A549 (cell line): ENCODE measurements around the gene UNCX. TPM values are rescaled to one million over a fixed set of nuclear protein-coding genes. Genes with fewer than 3 reads are reported as not detected.

ENCODE experiments used
- ATAC-seq, 2 experiments: fragments of 200-7000 bp in 1 of 2; fragments of >200 bp in 1 of 2; cut with Nextera tagmentation in 1 of 2; cut with Tn5 transposase in 1 of 2; 3 replicates each; pipeline versions ENCODE4 v1.8.0 to v1.9.1; 2018 to 2020; ENCODE audit warnings: mild to moderate bottlenecking in 1 of 2, moderate library complexity in 1 of 2
- CTCF ChIA-PET: fragments of 300-600 bp; sonication (Branson Sonifier 250); formaldehyde crosslinking; extraction: SDS; loops from one replicate; lab custom pipeline; 2021; ENCODE audit warnings: antibody characterized with exemption, inconsistent platforms; lab: Yijun Ruan, JAX
- POLR2A ChIA-PET: fragments of 350-600 bp; formaldehyde crosslinking; extraction: SDS; loops from one replicate; lab custom pipeline; 2021; ENCODE audit warnings: antibody characterized with exemption, inconsistent platforms; lab: Yijun Ruan, JAX
- DNase-seq, 2 experiments: peaks; one replicate each; pipeline versions ENCODE4 v3.0.0 to v3.0.0-alpha.2; 2011 to 2016; ENCODE audit warnings: low read depth in 1 of 2, low spot score in 1 of 2
- FAIRE-seq: peaks from 2 replicates; lab custom pipeline; 2011; peaks lifted over from hg19 to GRCh38; lab: Jason Lieb, UNC
- H3K27ac ChIP-seq, 2 experiments: fragments of >200 bp; sonication (Bioruptor Twin); formaldehyde crosslinking; 3 replicates each; pipeline ENCODE4 v1.5.1; 2016 to 2017
- H3K4me1 ChIP-seq: fragments of >200 bp; sonication (Bioruptor Twin); formaldehyde crosslinking; 3 replicates; pipeline ENCODE4 v1.6.1; 2016
- H3K4me2 ChIP-seq: fragments of >200 bp; sonication (Bioruptor Twin); formaldehyde crosslinking; 3 replicates; pipeline ENCODE4 v1.6.1; 2016
- H3K4me3 ChIP-seq: fragments of >200 bp; sonication (Bioruptor Twin); formaldehyde crosslinking; 3 replicates; pipeline ENCODE4 v1.5.1; 2016
- H3K9me3 ChIP-seq: fragments of >200 bp; sonication (Bioruptor Twin); formaldehyde crosslinking; 3 replicates; pipeline ENCODE4 v1.6.1; 2016
- CHD2 ChIP-seq: fragments of 150-350 bp; IDR thresholded peaks from 2 replicates; pipeline ENCODE4 v1.6.1; 2014; ENCODE audit warnings: low read length; ENCODE audit not compliant: partially characterized antibody
- E2F6 ChIP-seq: IDR thresholded peaks from 2 replicates; pipeline ENCODE4 v1.6.1; 2012; ENCODE audit warnings: low read depth, borderline replicate concordance
- HOXA7 ChIP-seq: fragments of 250-450 bp; sonication (Bioruptor Pico); IDR thresholded peaks from 2 replicates; pipeline ENCODE4 v1.5.0; 2020; ENCODE audit warnings: mild to moderate bottlenecking, moderate library complexity
- HOXB5 ChIP-seq: fragments of 250-450 bp; sonication (Bioruptor Pico); IDR thresholded peaks from 2 replicates; pipeline ENCODE4 v1.5.0; 2020; ENCODE audit warnings: mild to moderate bottlenecking, moderate library complexity
- MAFK ChIP-seq: fragments of 450-650 bp; IDR thresholded peaks from 2 replicates; pipeline ENCODE4 v1.6.1; 2014; ENCODE audit not compliant: partially characterized antibody
- MAX ChIP-seq: IDR thresholded peaks from 2 replicates; pipeline ENCODE4 v1.6.1; 2012
- MAZ ChIP-seq: fragments of 150-350 bp; IDR thresholded peaks from 2 replicates; pipeline ENCODE4 v1.6.1; 2014; ENCODE audit warnings: antibody characterized with exemption, low read depth, low read length, borderline replicate concordance
- RAD21 ChIP-seq, 2 experiments: fragments of >200 bp in 1 of 2; sonication (Bioruptor Twin) in 1 of 2; formaldehyde crosslinking in 1 of 2; IDR thresholded peaks in 1 of 2; conservative IDR thresholded peaks in 1 of 2; 2 replicates in 1 of 2; 3 replicates in 1 of 2; pipeline ENCODE4 v1.6.1; 2012 to 2018; ENCODE audit warnings: inconsistent platforms in 1 of 2
- RFX5 ChIP-seq: fragments of 450-650 bp; IDR thresholded peaks from 2 replicates; pipeline ENCODE4 v1.7.1; 2014; ENCODE audit warnings: antibody characterized with exemption, mild to moderate bottlenecking, moderate library complexity
- RNF2 ChIP-seq: fragments of 200-600 bp; sonication (generic); IDR thresholded peaks from 2 replicates; pipeline ENCODE4 v1.6.1; 2016; ENCODE audit warnings: low read depth, mild to moderate bottlenecking, antibody characterized with exemption, moderate library complexity, borderline replicate concordance
- USF2 ChIP-seq: fragments of 450-650 bp; IDR thresholded peaks from 2 replicates; pipeline ENCODE4 v1.6.1; 2014; ENCODE audit warnings: antibody characterized with exemption
- ZC3H11A ChIP-seq: fragments of 450-650 bp; IDR thresholded peaks from 2 replicates; pipeline ENCODE4 v1.6.1; 2014; ENCODE audit warnings: antibody characterized with exemption, mild to moderate bottlenecking
- ZSCAN20 ChIP-seq: fragments of 250-450 bp; sonication (Bioruptor Pico); IDR thresholded peaks from 2 replicates; pipeline ENCODE4 v1.8.0; 2022; ENCODE audit warnings: mild to moderate bottlenecking, moderate library complexity
- WGBS: methylation state at CpG from one replicate; pipeline ENCODE4 v1.1.6; 2017; ENCODE audit errors: missing lambda C conversion rate; 5-methylcytosine and 5-hydroxymethylcytosine counted together
- polyA plus RNA-seq, 4 experiments: library from polyadenylated mRNA; depleted of rRNA in 3 of 4; stranded (reverse); fragments of >200 nt; fragmentation: RNase III in 1 of 4; extraction: RNeasy Plus Mini Kit Qiagen cat#74134 plus additional on column Dnase treatment in 1 of 4; gene quantifications; 2 replicates in 3 of 4; 3 replicates in 1 of 4; pipeline ENCODE4 v1.2.3, GENCODE V29; 2011 to 2017

Gene UNCX
- polyA plus RNA-seq, 2 of the 4 experiments (the other 2 are of a cell fraction), result not detected

- ChIA-PET CTCF (interaction anchor here (0.5 to 10.2 kb wide), 7 partner anchors 15 to 251 kb away, joined by 3 to 218 read pairs (median 8); no protein-coding TSS in a partner anchor), POLR2A (no interaction called here)
- H3K4me3 ChIP-seq, result no peak overlapping the region
- TF ChIP-seq MAZ (no peak), RAD21 (conservative IDR thresholded peaks at IDR 0.05 in 1 of 2, IDR thresholded peaks at IDR 0.05 in 1 of 2) (peak in 1 of 2 experiments; percentile 40; a peak in 2 of 5 replicates)
- DNase-seq, result peak in 1 of 2 experiments; percentile 38
- peak in 1 of 2 experiments; percentile 50; a peak in 3 of 6 replicates for ATAC-seq
- FAIRE-seq, result no peak
- H3K4me2 ChIP-seq, result no peak overlapping the region
- 0 out of 3 replicates have a peak, but pooled peaks cover 3% of the 10 kb centered on the region for H3K4me1 ChIP-seq
- WGBS, result 84% methylated on average over 15 of the region's 23 CpGs
- no peaks in the 10 kb centered on the region for H3K9me3 ChIP-seq
- no peak overlapping the region for H3K27ac ChIP-seq
Observed at GRCh38 chr7:1223196-1223981, 9.3 kb upstream of the UNCX start.

- TF ChIP-seq E2F6 (no peak), ZSCAN20 (CRISPR knock-in tag) (no peak), RFX5 (no peak), MAFK (no peak), USF2 (no peak), HOXB5 (CRISPR knock-in tag) (no peak), HOXA7 (CRISPR knock-in tag) (no peak), RNF2 (no peak)
- no peak overlapping the region for H3K27ac ChIP-seq
- POLR2A ChIA-PET, result no interaction called here
- no peak for DNase-seq
- no peak overlapping the region for H3K4me3 ChIP-seq
- H3K4me1 ChIP-seq, result 0 out of 3 replicates have a peak, but pooled peaks cover 3% of the 10 kb centered on the region
- whole genome bisulfite sequencing, result 64% methylated on average over 51 of the region's 66 CpGs
- CTCF ChIA-PET, result interaction anchor here (1.0 to 10.2 kb wide), 15 partner anchors 10 to 250 kb away, joined by 3 to 218 read pairs (median 11); no protein-coding TSS in a partner anchor
- no peak for FAIRE-seq
- no peak for ATAC-seq
- H3K9me3 ChIP-seq, result no peaks in the 10 kb centered on the region
- H3K4me2 ChIP-seq, result no peak overlapping the region
Observed at GRCh38 chr7:1224086-1224716, 8.5 kb upstream of the UNCX start.

GRCh38 chr7:1225030-1225429 is 7.6 kb upstream of the UNCX start:
- Histone ChIP-seq H3K4me3 (no peak overlapping the region), H3K27ac (no peak overlapping the region), H3K4me1 (0 out of 3 replicates have a peak, but pooled peaks cover 3% of the 10 kb centered on the region), H3K4me2 (peak overlapping the region; percentile 51; the same call in 2 of the 3 replicates), H3K9me3 (no peaks in the 10 kb centered on the region)
- CTCF ChIA-PET, result interaction anchor here (0.6 to 10.2 kb wide), 29 partner anchors 10 to 255 kb away, joined by 3 to 218 read pairs (median 7); no protein-coding TSS in a partner anchor
- FAIRE-seq (no peak), ATAC-seq (no peak), DNase-seq (no peak)
- WGBS, result 9% methylated on average over 11 of the region's 11 CpGs
- POLR2A ChIA-PET, result no interaction called here
- no peak for TF ChIP-seq MAX
- no peak for TF ChIP-seq CHD2
- no peak for TF ChIP-seq ZC3H11A
